TTC549 (cell line): Measurements from ENCODE around the gene RPUSD1.
"Not testable (repeated sequence)": the region's sequence is repeated elsewhere in the genome, so short reads cannot be mapped to it uniquely, and the experiment has no call there.

Source experiments
- FAIRE-seq: peaks from 2 replicates; lab custom pipeline; 2012; peaks lifted over from hg19 to GRCh38; lab: Jason Lieb, UNC

The RPUSD1 gene

DNA sequence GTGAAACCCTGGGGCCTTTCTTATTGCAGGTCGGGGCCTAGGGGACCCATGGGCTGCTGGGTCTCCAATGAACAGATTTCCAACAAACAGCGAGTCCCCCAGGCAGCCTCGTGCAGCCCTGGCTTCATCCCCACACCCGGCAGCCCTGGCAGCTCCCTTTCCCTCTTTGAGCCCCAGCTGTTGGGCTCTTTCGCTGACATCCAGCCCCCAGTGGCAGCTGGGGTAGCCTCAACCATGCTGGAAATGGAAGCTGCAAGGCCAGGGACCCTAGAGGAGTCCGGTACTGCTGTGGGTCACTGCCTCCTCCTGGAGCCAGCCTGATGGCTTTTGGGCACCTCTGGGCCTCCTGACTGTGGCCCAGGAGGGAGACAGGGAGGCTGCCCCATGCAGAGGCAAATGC, 5.9 kb downstream of the RPUSD1 start:
- no peak for FAIRE-seq

DNA sequence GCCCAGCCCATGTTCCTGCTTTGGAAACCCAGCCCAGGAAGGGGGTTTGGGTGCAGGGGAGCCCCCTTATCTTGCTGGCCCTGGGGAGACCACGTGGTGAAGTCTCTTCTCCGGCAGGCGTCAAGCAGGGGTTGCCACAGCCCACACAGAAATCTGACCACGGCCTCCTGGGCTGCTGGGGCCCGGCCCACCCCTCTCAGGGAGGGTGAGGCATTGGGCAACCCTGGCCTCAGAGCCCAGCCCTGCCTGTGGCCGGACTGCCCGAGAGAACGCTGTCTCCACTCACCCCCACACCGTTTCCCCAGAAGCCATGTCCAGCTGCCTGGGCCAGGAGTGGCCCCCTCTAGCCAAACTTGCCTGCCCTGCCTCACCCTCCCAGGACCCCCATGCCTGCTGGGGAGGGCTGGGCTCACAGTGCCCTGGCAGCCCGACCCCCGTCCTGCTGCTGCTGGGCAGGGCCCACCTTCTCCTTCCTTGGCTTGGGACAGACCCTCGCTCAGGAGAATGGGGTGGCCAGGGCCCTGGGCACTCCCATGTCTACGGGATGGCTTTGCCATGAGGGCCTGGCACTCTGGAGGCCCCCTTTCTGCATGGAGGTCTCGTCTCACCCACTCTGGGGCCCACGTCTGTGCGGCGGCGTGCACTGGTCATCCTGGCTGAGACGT, 6.7 kb downstream of the RPUSD1 start:
- FAIRE-seq: no peak

DNA sequence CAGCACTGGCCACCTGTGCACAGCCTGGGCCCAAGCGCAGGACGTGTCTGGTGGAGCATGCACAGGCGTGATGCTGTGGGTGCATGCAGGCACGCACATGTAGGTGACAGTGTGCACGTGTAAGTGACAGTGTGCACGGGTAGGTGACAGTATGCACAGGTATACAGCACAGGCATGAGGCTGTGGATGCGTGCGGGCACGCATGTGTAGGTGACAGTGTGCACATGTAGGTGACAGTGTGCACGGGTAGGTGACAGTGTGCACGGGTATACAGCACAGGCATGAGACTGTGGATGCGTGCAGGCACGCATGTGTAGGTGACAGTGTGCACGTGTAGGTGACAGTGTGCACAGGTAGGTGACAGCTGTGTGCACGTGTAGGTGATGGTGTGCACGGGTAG, 7.9 kb downstream of the RPUSD1 start:
- FAIRE-seq: no peak

DNA sequence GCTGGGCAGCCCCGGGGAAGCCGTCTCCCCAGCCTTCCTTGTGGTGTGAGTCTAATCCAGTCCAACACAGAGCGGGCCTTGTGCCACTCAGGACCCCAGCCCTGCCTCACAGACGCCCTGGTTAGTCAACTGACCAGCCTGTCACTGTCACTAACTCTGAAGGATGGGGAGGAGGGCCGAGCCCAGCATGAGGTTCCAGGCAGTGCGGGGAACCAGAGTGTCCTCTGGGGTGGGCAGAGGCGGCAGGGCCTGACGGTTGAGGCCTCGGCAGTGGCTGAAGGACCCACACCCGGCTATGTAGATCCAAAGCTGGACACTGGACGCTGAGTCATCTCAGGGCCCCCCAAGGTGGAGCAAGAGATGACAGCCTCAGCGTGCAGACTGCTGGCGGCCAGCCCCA, 8.6 kb downstream of the RPUSD1 start:
- FAIRE-seq: no peak

DNA sequence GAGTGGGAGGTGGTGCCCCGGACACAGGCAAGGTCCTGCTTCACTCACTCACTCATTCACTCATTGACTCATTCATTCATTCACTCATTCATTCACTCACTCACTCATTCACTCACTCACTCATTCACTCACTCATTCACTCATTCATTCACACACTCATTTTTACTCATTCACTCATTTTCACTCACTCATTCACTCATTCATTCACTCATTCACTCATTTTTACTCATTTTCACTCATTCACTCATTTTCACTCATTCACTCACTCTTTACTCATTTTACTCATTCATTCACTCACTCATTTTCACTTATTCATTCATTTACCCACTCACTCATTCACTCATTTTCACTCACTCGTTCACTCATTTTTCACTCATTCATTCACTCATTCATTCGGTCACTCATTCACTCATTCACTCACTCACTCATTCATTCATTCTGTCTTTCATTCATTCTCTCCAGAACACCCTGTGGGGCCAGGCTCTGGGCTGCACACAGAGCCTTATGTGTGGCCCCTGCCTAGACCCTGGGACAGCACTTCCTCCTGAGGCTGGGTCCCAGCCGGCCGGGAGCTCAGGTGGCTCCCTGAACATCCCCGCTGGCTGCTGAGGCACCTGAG, 9.2 kb downstream of the RPUSD1 start:
- no peak for FAIRE-seq

DNA sequence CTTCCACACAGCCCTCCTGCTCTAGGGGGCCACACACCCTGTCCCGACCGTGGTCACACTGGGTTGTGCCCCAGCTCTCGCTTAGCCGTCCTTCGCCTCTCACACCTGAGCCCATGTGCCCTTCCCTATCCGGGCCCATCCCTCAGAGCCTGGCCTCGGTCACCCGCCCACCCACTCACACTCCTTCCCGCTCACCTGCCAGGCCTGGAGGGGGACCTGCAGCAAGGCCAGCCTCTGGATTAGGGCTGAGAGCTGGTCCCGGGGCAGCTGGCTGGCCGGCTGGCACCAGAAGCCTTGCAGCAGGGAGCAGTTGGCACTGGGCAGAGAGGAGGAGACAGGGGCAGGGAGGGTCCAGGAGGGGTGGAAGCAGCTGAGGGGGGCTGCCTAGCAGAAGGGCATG, 9.7 kb downstream of the RPUSD1 start:
- FAIRE-seq: no peak

DNA sequence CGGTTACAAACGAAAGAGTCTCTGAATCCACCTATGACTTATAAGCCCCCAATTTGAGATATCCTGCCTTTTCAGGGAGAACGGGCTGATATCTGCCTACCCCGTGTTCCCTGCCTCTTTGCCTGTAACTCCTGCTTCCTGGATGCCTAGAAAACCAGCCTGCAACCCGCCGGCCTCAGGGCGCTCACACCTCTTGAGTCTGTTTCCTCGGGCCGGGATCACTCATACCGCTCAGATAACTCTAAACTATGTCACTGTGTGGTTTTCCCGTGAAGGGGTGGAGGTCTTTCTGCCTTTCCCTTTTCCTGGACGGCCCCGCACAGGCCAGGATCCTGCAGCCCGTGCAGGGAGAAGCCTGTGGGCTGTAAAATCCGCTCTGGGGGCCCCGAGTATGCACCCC, 10.4 kb downstream of the RPUSD1 start:
- FAIRE-seq: no peak

DNA sequence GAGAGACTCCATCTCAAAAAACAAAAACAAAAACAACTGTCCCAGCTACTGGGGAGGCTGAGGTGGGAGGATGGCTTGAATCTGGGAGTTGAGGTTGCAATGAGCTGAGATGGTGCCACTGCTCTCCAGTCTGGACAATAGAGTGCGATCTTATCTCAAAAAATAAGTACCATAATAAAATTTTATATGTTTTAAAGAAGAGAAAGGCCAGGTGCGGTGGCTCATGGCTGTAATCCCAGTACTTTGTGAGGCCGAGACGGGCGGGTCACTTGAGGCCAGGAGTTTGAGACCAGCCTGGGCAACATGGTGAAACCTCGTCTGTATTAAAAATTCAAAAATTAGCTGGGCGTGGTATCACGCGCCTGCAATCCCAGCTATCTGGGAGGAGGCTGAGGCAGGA, 11.4 kb downstream of the RPUSD1 start:
- FAIRE-seq: no peak

DNA sequence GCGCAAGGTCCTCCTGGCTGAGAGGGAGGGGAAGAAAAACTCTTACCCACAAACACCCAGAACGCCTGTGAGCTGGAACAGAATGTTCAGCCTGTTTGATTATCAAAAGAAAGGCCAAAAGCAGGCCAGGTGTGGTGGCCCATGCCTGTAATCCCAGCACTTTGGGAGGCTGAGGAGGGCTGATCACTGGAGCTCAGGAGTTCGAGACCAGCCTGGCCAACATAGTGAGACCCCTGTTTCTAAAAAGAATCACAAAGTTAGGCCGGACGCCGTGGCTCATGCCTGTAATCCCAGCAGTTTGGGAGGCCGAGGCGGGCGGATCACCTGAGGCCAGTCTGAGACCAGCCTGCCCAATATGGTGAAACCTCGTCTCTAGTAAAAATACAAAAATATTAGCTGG, 11.9 kb downstream of the RPUSD1 start:
- not testable (repeated sequence) for FAIRE-seq

DNA sequence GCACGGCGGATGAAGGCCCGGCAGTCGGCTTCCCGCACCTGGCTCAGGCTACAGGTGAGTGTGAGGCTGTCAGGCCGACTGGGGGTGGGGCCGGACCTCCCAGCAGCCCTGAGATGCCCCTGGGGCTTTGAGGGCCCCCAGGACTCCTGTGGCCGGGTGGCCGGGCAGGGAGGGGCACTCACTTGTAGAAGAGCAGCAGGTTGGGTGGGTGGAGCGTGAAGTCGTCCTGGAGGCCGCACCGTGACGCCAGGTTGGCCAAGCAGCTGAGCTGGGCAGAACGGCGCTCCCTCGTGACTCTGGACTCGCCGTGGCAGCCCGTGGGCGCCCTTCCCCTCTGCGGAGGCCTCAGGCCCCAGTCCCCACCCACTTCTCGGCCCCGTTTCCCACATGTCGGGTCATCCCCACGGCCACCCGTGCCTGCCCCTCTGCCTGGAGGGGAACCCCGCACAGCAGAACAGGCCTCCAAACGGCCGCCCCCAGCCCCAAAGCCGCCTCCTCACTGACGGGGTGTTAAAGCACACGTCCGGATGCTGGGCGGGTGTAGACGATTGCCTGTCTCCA, 12.9 kb downstream of the RPUSD1 start:
- no peak for FAIRE-seq

DNA sequence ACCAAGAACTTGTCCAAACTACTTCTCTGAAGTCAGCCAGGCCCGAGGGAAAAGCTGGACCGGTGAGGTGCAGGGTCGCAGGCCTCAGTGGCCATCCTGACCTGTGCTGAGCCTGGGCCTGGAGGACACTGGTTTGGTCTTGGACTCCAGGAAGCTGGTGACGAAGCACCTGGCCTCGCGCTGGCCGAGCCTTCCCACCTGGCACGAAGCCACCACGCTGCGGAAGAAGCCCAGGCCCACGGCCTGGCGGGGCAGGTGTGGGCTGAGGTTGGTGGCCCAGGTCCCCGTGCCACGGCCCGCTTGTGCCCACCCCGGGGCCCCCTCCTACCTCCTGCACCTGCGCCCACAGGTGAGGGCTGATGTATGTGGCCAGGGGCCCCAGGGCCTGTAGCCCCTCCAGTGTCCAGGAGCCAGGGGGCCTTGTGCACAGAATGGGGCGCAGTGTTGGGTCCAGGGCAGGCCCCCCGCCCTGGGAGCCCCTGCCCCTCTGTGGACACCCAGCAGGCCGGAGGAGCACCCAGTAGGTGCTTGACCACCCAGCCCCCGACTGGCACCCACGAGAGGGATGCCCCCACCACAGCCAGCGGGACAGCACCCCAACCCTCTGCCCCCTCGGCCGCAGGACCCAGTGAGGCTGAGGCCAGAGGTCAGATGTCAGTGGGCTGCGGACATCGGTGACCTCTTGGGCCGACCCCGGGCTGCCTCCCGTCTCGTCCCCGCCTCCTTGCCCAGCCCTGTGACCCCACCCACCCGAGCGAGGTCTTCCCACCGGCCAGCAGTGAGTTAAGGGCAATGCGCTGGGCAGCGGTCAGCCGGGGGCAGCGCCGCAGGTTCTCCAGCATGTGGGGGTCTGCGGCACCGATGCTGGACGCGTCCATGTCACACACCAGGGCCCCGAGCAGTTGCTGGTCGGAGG, 13.8 kb downstream of the RPUSD1 start:
- FAIRE-seq: no peak

DNA sequence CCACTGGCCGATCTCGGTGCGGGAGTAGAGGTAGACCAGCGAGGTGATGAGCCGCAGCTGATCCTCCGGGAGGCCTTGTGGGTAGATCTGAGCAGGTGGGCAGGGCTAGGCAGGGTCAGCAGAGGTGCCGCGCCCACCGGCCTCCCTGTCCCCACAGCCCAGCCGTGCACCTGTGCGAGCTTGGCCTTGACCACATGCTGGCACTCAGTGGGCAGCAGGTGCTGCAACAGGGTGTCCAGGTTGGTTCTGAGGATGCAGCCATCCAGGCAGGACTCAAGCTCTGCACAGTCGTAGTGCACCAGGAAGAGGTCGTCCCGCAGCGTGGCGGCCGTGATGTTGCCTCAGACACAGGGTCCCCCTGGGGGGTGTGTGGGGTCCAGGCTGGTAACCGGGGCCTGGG, 15.2 kb downstream of the RPUSD1 start:
- FAIRE-seq: no peak

DNA sequence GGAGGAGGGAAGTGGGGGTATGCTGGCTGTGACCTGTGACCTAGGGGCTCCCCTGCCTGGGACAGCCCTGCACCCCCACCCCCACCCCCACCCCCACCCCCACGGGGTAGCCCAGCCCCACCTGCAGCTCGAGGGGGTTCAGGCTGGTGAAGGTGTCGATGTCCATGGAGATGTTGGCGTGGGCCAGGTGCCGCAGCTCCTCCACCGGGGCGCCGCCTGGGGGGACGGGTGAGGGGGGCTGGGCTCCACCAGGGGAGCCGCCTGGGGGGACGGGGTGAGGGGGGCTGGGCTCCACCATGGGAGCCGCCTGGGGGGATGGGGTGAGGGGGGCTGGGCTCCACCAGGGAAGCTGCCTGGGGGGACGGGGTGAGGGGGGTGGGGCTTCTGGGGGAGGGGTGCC, 17.8 kb downstream of the RPUSD1 start:
- no peak for FAIRE-seq

DNA sequence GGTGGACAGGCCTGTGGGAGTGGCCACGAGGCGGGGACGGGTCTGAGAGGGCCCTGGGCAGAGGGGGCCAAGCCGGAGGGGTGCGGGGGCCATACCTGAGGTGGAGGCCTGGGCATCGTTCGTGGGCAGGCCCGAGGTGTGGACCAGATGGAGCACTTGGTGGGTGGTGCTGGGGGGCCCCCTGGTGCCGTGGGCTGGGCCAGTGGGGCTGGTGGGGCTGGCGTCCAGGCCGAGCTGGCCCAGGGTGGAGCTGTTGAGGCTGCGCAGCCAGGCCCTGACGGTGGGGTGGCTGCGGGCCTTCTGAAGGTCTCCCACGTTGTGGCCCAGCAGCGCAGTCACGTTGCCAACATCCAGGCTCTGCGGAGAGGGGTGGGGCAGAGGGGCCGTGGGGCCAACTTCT, 18.2 kb downstream of the RPUSD1 start:
- no peak for FAIRE-seq

DNA sequence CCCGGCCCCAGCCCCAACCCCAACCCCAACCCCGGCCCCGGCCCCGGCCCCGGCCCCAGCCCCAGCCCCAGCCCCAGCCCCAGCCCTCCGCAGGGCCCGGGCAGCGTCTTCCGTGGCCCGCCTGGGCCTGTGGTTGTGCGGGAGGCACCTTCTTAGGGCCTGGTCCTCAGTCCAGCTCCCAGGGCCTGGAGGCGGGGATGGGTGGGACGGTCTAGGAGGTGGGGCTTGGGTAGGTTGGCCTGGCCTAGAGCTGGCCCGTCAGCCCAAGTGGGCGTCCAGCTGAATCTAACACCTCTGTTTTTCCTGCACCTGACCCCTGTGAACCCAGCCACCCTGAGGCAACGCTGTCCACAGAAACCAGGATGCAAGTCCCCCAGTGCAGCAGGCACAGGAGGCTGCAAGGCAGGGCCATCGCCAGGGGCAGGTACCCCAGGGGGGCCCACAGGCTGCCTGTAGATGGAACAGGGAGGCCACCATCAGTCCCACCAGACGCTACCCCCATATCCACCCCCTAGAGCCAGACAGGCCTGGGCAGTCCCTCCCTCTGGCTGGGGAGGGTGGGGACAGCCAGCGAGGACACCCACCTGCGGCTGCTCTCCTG, 18.9 kb downstream of the RPUSD1 start:
- no peak for FAIRE-seq

DNA sequence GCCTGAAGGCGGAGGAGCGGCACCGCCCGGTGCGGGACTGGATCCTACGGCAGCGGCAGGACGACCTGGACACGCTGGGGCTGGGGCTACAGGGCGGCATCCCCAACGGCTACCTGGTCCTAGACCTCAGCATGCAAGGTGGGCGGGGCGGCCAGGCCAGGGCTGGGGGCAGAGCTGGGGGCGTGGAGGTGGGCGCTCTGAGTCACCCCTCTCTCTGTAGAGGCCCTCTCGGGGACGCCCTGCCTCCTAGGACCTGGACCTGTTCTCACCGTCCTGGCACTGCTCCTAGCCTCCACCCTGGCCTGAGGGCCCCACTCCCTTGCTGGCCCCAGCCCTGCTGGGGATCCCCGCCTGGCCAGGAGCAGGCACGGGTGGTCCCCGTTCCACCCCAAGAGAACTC, 19.8 kb downstream of the RPUSD1 start:
- FAIRE-seq: no peak

DNA sequence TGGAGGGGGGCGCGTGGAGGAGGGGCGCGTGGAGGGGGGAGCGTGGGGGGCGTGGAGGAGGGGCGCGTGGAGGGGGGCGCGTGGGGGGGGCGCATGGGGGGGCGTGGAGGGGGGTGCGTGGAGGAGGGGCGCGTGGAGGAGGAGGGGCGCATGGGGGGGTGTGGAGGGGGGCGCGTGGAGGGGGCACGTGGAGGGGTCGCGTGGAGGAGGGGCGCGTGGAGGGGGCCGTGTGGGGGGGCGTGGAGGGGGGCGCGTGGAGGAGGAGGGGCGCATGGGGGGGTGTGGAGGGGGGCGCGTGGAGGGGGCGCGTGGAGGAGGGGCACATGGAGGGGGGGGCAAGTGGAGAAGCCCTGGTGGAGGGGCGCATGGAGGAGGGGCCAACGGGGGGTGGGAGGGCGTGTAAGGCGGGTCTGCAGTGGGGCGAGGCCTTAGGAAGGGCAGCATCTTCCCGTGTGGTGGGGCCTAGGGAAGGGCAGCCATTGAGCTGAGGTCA, 20.4 kb downstream of the RPUSD1 start:
- FAIRE-seq: no peak

DNA sequence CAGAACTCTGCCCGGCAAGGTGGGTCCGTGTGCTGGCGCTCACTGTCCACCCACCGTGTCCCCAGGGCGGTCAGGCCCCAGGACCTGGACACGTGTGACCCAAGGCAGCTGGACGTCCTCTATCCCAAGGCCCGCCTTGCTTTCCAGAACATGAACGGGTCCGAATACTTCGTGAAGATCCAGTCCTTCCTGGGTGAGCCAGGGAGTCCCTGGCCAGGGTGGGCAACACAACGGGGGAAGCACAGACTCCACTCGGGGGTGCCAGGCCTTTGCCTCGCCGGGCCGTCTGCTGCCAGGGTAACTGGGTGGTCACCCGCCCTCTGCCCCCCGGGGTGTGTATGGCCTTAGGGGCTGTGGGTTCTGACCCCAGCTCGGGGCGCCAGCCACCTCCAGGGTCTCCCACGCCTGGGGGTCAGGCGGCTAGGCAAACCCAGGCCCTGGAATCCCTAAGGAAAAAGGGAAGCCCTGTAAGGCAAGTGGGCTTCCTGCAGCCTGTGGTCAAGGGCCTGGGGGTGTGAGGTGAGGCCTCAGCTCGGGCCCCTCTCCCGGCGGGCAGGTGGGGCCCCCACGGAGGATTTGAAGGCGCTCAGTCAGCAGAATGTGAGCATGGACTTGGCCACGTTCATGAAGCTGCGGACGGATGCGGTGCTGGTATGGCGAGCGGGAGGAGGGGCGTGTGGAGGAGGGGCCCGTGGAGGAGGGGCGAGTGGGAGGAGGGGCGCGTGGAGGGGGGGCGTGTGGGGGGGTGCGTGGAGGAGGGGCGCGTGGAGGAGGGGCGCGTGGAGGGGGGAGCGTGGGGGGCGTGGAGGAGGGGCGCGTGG, 21.2 kb downstream of the RPUSD1 start:
- no peak for FAIRE-seq

DNA sequence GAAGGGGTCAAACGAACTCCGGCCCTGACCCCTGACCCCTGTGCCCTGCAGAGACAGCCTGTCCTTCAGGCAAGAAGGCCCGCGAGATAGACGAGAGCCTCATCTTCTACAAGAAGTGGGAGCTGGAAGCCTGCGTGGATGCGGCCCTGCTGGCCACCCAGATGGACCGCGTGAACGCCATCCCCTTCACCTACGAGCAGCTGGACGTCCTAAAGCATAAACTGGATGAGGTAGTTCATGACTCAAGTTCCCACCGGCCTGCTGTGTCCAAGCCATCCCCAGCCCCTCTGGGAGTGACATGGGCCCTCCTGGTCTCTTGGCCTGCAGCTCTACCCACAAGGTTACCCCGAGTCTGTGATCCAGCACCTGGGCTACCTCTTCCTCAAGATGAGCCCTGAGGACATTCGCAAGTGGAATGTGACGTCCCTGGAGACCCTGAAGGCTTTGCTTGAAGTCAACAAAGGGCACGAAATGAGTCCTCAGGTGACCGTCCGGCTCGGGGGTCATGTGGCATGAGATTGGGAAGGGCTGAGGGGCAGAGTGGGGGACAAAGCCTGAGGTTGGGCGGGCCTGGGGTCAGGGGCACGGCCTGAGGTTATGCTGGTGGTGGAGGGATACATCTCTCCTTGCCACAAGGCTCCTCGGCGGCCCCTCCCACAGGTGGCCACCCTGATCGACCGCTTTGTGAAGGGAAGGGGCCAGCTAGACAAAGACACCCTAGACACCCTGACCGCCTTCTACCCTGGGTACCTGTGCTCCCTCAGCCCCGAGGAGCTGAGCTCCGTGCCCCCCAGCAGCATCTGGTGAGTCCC, 22.0 kb downstream of the RPUSD1 start:
- no peak for FAIRE-seq

DNA sequence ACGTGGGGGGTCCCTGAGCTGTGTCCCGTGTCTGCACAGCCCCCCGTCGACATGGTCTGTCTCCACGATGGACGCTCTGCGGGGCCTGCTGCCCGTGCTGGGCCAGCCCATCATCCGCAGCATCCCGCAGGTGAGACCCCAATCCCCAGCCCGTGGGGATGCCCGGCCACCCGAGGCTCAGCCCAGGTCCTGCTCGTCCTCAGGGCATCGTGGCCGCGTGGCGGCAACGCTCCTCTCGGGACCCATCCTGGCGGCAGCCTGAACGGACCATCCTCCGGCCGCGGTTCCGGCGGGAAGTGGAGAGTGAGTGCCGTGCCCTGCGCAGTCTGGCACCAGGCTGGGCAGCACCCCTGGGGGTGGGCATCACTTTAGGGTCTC, 22.7 kb downstream of the RPUSD1 start:
- FAIRE-seq: no peak
